SH-SY5Y (cell line): ENCODE results near the gene BRD4.

ENCODE experiments used
- GATA2 ChIP-seq: IDR thresholded peaks from 2 replicates; pipeline ENCODE4 v1.6.1; 2011; ENCODE audit warnings: mild to moderate bottlenecking, low read depth, low read length
- GATA3 ChIP-seq: IDR thresholded peaks from 2 replicates; pipeline ENCODE4 v1.6.1; 2011; ENCODE audit warnings: low read depth, mild to moderate bottlenecking, low read length, moderate library complexity

- no peak for TF ChIP-seq GATA2
- no peak for TF ChIP-seq GATA3
Measured at GRCh38 chr19:15315101-15315500, 17.2 kb downstream of the BRD4 start.
